CD4-positive, alpha-beta T cell treated with Interferon alpha-2 for 1 hour (primary cell): ENCODE measurements around the gene DCAF5.
A peak's percentile ranks its signal among the peaks of the same experiment; 100 is the strongest.
"Not testable (repeated sequence)": the region's sequence is repeated elsewhere in the genome, so short reads cannot be mapped to it uniquely, and the experiment has no call there.

Source experiments
- DNase-seq, 2 donors: peaks; one replicate each; pipeline ENCODE4 v3.0.0-alpha.2; 2020 to 2022

The DCAF5 gene

GRCh38 chr14:69038455-69039287, 114.2 kb downstream of the DCAF5 start:
- DNase-seq, result no peak

GRCh38 chr14:69037790-69038454, 115.0 kb downstream of the DCAF5 start:
- no peak for DNase-seq

GRCh38 chr14:69036757-69037506, 116.0 kb downstream of the DCAF5 start:
- DNase-seq, result no peak

DNA sequence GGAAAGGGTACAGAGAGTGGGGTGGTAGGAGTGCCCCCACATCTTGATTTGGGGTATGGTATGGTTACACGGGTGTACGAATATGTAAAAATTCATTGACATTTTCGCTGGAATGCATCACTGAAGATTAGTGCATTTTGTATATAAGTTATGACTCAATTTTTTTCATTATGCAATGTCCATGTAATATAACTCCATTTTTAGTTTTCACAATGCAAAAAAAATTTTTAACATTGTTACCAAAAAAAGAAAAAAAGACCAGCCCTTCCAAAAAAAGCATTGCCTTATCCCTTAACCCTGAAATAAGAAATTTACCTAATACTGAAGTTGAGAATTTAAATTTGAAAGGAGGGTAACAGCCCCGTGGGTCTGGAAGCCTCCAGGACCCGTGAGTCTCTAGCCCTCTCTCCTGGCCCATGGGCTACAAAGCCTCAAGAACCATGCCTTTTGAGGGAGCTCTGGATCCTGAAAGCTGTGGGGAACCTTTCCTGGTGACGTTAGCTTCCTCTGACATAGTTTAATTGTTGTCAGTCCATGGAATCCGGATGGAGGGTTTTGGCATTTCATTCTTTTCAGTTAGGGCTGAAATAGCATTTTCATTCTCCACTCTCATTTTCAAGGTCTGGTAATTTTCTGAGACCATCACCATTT, 118.2 kb downstream of the DCAF5 start:
- no peak for DNase-seq

DNA sequence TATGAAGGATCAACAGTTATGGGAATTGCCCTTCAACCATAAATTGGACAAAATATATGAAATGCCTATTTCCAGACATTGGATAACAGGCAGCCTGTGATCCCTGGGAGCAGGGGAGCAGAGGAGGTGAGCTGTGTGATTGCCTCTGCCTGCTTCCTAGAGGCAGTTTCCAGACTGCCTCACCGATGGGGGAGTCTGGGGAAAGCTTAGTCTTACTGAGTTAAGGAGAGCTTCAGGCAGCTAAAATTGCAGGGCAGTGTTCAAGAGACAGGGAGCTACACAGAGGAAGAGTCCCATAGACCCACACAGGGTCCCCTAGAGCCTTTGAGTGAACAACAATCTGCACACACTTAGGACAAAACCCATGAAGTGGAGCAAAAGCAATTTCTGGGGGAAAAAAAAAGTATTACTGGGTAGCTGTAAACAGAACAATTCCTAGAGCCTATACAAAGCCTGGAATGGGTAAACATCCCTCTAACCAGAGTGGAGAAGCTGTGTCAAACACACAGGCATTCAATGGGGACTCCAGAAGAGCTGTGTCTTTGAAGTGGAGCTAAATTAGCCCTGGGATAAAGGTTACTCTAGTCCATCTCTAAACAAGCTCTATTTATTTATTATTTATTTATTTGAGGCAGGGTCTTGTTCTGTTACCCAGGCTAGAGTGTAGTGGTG, 125.5 kb downstream of the DCAF5 start:
- no peak for DNase-seq

- no peak for DNase-seq
Observed at GRCh38 chr14:69023035-69023434, 129.9 kb downstream of the DCAF5 start.

DNA sequence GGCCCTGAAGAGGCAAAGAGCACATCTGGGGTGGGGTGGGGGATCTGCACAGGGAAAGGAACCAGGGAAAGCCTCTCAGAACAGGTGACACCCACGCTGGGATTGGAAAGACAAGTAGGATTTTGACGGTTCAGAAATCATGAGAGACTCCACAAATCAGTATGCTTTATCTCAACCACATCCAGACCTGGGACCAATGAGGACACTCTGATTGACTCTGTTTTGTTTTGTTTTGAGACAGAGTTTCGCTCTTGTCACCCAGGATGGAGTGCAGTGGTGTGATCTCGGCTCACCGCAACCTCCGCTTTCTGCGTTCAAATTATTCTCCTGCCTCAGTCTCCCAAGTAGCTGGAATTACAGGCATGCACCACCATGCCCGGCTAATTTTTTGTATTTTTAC, 130.8 kb downstream of the DCAF5 start:
- DNase-seq, result not testable (repeated sequence)

GRCh38 chr14:69017706-69018105, 135.2 kb downstream of the DCAF5 start:
- DNase-seq, result no peak

DNA sequence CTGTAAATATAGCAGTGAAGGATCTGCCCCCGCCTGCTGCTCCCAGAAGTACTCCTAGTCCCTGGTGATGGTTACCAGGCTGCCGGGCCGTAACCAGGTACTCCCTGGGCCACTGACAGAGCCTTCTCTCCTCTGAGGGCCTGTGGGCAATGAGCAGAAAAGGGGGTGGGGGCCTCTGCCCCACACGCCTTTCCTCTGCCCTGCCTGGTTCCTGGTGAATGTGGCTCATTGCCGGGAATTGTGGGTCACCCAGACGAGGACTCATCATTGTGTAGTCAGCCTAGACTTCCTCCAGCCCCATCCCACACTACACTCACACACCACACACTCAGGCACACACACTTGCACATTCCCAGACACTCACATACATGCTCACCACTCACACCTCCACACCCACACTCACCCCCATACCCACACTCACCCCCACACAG, 138.1 kb downstream of the DCAF5 start:
- DNase-seq, result peak in 1 of 2 donors; percentile 31

- DNase-seq, result peak; percentile 13 to 64
Observed at GRCh38 chr14:69013943-69014782, 138.8 kb downstream of the DCAF5 start.

DNA sequence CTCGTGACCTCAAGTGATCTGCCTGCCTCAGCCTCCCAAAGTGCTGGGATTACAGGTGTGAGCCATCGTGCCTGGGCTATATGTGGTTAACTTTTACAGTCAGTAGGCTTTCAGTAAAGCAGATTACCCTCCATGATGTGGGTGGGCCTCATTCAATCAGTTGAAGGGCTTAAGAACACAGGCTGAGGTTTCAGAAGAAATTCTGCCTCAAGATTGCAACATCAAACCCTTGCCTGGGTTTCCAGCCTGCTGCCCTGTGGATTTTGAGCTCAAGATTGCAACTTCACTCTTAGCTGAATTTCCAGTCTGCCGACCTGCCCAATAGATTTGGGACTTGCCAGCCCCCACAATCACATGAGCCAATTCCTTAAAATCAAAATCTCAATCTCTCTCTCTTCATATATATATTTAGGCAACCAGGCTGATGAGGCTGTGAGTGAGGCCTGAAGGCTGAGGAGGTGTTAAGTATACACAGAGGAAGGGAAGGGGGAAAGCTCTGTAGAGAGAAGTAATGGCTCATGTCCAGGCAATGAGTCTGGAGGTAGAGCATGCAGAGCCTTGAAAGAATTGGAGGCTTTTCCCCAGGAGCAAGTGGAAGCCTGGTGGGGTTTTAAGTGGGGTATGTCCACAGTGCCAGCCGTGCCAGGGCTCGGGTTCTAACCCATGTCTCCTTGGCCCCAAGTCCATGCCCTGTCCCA, 140.5 kb downstream of the DCAF5 start:
- no peak for DNase-seq

DNA sequence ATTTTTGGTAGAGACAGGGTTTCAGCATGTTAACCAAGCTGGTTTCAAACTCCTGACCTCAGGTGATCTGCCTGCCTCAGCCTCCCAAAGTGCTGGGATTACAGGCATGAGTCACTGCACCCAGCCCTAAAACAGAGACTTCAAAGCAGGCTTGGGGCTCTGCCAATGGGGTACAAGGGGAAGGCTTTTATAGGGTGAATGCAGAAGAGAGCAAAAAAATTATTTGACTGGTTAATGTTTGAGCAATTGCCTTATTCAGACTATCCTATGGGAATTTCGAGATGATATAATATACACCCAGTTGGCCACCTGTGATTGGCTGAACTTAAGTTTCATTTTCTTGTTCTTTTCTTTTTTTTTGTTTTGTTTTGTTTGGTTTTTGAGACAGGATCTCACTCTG, 142.3 kb downstream of the DCAF5 start:
- DNase-seq, result no peak

DNA sequence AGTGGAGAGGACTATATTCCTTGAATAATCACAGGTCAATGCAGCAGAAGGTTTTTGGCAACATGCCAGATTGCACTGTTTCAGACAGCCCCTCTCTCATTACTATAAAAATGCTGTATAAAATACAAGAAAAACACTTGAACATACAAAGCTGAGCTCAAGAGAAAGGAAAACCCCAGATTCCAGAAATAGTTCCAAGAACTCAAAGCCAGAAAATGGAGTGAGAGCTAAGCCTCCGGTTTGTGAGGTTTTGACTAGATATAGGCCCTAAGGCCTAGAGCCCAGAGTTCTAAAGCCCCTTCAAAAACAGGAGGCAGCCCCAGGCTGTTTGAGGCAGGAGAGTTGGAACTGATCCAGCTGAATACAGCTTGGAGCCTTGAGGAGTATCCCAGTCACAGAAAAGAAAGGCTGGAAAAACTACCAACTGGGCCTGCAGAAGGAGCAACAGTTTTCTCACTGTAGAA, 144.5 kb downstream of the DCAF5 start:
- DNase-seq, result no peak

DNA sequence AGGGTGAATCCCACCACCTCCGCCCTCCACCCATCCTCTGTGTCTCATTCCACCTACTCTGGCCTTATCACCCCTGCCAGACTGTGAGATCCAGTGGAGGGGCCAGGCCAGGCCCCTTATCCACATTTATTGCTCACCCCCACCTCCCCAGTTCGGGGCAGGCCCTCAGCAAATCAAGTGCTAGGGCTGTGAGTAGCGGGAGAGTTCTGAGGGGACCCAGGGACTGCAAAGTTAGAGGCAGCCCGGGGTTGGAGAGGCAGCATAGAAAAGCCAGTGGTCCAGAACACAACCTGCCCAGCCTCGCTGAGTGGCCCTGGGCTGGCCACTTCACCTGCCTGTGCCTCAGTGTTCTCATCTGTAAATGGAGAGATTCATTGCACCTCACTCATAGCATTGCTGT, 146.6 kb downstream of the DCAF5 start:
- DNase-seq, result no peak

DNA sequence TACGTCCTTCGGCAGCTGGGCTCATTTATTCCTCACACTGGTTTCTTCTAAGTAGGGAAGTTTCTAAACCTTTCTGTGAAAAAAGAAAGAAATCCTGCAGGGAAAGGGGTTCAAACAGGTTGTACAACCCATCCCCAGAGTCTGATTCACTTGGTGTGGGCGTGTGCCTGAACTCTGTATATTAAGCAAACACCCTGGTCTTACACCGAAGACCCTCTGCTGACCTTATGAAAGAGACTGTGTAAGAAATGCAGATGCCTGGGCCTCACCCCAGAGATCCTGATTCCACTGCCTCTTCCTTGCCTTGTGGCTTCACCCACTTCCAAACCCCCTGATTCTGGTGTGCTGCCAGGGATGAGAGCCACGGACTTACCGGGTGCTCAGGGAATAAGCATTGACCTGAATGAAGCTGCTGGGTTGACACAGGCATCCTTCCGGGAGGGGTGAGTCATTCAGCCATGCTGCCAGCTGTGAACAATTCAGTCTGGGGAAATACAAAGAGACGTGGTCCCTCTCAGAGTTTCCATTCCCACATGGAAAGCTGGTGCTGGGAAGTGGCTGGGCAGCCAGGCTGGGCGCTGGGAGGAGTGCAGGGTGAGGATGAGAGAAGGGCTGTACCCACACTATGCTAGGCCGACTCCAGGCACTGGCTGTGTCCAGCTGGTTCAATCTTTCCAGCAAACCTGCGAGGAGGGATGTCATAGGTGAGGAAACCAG, 147.3 kb downstream of the DCAF5 start:
- DNase-seq, result no peak

GRCh38 chr14:69004731-69005431, 148.0 kb downstream of the DCAF5 start:
- no peak for DNase-seq

- no peak for DNase-seq
Observed at GRCh38 chr14:69003626-69004025, 149.3 kb downstream of the DCAF5 start.

DNA sequence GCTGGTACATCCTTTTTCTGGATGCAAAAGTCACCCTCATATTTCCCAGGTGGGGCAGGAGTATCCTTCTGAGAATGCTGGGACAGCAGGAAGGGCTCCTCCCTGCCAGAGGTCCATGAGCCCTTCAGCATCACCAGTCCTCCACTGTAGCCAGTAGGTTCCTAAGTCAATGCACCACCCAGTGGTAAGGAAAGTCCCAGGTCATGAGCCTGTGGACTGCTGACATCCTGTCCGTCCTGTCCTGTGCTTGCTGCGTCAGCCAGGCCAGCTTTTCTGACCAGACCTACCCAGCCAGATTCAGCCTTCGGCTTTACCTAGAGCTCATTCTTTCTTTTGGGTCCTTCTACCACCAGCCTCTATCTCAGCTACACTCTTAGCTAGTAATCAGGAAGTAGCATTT, 150.8 kb downstream of the DCAF5 start:
- no peak for DNase-seq

DNA sequence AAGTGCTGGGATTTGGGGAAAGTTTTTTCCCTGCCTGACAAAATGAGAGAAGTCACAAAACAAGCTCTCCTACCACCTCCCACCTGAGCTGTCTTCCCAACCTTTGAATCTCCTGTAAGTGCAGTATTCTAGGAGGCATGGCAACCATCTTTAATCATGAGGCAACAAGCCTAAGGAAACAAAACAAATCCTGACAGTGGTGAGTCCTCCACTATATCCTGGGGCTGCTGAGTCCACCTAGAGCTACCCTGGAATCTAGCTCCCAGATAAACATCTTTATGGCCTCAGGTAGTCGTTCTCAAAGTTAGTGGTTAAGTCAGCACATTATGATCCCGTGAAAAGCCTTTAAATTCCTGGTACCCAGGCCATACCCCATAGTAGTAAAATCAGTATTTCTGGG, 151.5 kb downstream of the DCAF5 start:
- no peak for DNase-seq
